Esophagus muscularis mucosa (tissue), 3 donors: ENCODE results near the gene LMO3.

Source experiments
- POLR2A ChIP-seq: fragments of 450-650 bp; IDR thresholded peaks from one replicate; pipeline ENCODE4 v1.6.1; 2017; ENCODE audit warnings: antibody characterized with exemption, moderate library complexity, mild to moderate bottlenecking, low read depth
- TF ChIP-seq, protein P1 (sequence below), 3 experiments: fragments of 200-600 bp in 2 of 3; fragments of 450-650 bp in 1 of 3; sonication (generic) in 2 of 3; IDR thresholded peaks; one replicate each; pipeline ENCODE4 v1.5.1; 2017 to 2019; ENCODE audit warnings: antibody characterized with exemption in 3 of 3, mild to moderate bottlenecking in 2 of 3, moderate library complexity in 1 of 3

DNA sequence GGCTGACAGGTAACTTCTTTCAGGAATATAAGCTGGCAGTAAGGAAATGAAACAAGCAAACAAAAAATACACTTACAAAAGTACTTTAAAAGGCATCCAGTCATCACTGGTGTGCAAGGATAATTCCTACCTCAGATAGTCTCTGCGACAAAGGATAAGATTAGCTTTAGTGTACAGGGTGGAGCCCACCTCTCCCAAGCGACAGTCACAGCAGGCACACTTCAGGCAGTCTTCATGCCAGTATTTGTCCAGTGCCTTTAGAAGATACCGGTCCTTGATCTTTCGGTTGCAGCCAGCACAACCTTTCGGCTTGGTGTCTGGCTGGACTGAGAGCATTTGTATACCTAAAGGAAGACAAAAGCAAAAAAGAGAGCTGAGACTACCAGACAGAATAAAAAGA lies 5.4 kb downstream of the LMO3 start:
- no peak for TF ChIP-seq POLR2A
- TF ChIP-seq, protein P1, sequence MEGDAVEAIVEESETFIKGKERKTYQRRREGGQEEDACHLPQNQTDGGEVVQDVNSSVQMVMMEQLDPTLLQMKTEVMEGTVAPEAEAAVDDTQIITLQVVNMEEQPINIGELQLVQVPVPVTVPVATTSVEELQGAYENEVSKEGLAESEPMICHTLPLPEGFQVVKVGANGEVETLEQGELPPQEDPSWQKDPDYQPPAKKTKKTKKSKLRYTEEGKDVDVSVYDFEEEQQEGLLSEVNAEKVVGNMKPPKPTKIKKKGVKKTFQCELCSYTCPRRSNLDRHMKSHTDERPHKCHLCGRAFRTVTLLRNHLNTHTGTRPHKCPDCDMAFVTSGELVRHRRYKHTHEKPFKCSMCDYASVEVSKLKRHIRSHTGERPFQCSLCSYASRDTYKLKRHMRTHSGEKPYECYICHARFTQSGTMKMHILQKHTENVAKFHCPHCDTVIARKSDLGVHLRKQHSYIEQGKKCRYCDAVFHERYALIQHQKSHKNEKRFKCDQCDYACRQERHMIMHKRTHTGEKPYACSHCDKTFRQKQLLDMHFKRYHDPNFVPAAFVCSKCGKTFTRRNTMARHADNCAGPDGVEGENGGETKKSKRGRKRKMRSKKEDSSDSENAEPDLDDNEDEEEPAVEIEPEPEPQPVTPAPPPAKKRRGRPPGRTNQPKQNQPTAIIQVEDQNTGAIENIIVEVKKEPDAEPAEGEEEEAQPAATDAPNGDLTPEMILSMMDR (IDR thresholded peaks at IDR 0.05): no peak
